H1 (cell line): Measurements from ENCODE around the gene ZNF586. TPM values are rescaled to one million over a fixed set of nuclear protein-coding genes. Genes with fewer than 3 reads are reported as not detected.
A peak's percentile ranks its signal among the peaks of the same experiment; 100 is the strongest.

Experiments
- BCL11A ChIP-seq, 2 experiments: IDR thresholded peaks; one replicate each; pipeline ENCODE4 v1.6.1; 2011; ENCODE audit warnings: low read depth in 2 of 2, low read length in 2 of 2, mild to moderate bottlenecking in 2 of 2
- BRCA1 ChIP-seq: IDR thresholded peaks from 2 replicates; pipeline ENCODE4 v1.6.1; 2012; ENCODE audit warnings: low read depth, low read length, improper control_type of control experiment
- CEBPB ChIP-seq: IDR thresholded peaks from 2 replicates; pipeline ENCODE4 v1.6.1; 2012; ENCODE audit warnings: low read depth, low read length
- CREB1 ChIP-seq: IDR thresholded peaks from 2 replicates; pipeline ENCODE4 v1.6.1; 2012; ENCODE audit warnings: inconsistent platforms
- EZH2 ChIP-seq: fragments of 200-600 bp; sonication (generic); IDR thresholded peaks from 2 replicates; pipeline ENCODE4 v1.7.1; 2012; ENCODE audit warnings: low read depth, mild to moderate bottlenecking, moderate library complexity, low read length, inconsistent platforms; ENCODE audit not compliant: severe bottlenecking
- GTF2F1 ChIP-seq: IDR thresholded peaks from 2 replicates; pipeline ENCODE4 v1.6.1; 2012; ENCODE audit warnings: low read depth, low read length, improper control_type of control experiment, borderline replicate concordance
- MAFK ChIP-seq: IDR thresholded peaks from 2 replicates; pipeline ENCODE4 v1.6.1; 2012; ENCODE audit warnings: low read depth, mild to moderate bottlenecking, improper control_type of control experiment, low read length
- MAX ChIP-seq: IDR thresholded peaks from 2 replicates; pipeline ENCODE4 v1.6.1; 2012; ENCODE audit warnings: inconsistent platforms
- NRF1 ChIP-seq: IDR thresholded peaks from 2 replicates; pipeline ENCODE4 v1.6.1; 2011; ENCODE audit warnings: mild to moderate bottlenecking, low read depth, low read length, improper control_type of control experiment
- RAD21 ChIP-seq, 2 experiments: IDR thresholded peaks in 1 of 2; conservative IDR thresholded peaks in 1 of 2; 2 replicates each; pipeline ENCODE4 v1.6.1; 2011; ENCODE audit warnings: low read depth in 2 of 2, low read length in 2 of 2, improper control_type of control experiment in 1 of 2, inconsistent platforms in 1 of 2, mild to moderate bottlenecking in 1 of 2, moderate library complexity in 1 of 2
- RNF2 ChIP-seq: fragments of 200-900, 300-1000 bp; sonication (generic); IDR thresholded peaks from 2 replicates; pipeline ENCODE4 v1.7.1; 2016; ENCODE audit warnings: borderline replicate concordance, low read depth, mild to moderate bottlenecking, antibody characterized with exemption, low read length; ENCODE audit not compliant: poor library complexity, severe bottlenecking; ENCODE audit errors: missing control alignments
- SAP30 ChIP-seq: fragments of 300-600 bp; sonication (generic); IDR thresholded peaks from 2 replicates; pipeline ENCODE4 v1.7.1; 2012; ENCODE audit warnings: low read length, moderate library complexity, mild to moderate bottlenecking, inconsistent platforms; ENCODE audit not compliant: insufficient read depth, insufficient replicate concordance
- SP2 ChIP-seq: IDR thresholded peaks from 2 replicates; pipeline ENCODE4 v1.6.1; 2012; ENCODE audit warnings: mild to moderate bottlenecking, low read length, inconsistent platforms
- SP4 ChIP-seq: IDR thresholded peaks from 2 replicates; pipeline ENCODE4 v1.6.1; 2012; ENCODE audit warnings: low read length, inconsistent platforms
- TAF1 ChIP-seq: IDR thresholded peaks from 2 replicates; pipeline ENCODE4 v1.6.1; 2011; ENCODE audit warnings: mild to moderate bottlenecking, low read depth, low read length
- USF2 ChIP-seq: IDR thresholded peaks from 2 replicates; pipeline ENCODE4 v1.6.1; 2011; ENCODE audit warnings: low read length, improper control_type of control experiment
- polyA plus RNA-seq, 7 experiments: library from polyadenylated mRNA; depleted of rRNA in 3 of 7; stranded (reverse) in 5 of 7; unstranded in 2 of 7; fragments of >200 nt in 5 of 7; fragments of 200-250 nt in 2 of 7; gene quantifications; 1 replicate in 5 of 7; 2 replicates in 1 of 7; 4 replicates in 1 of 7; pipeline versions ENCODE4 v1.2.1 to v1.2.3, GENCODE V29; 2011 to 2013; ENCODE audit warnings: missing spikeins in 2 of 7, mixed read lengths in 2 of 7
- total RNA-seq: library from RNA; stranded (reverse); fragmentation: NEBNext Ultra II Directional; extraction: Animal tissue kit (Norgen Biotek cat#: 25700); gene quantifications from 2 replicates; pipeline ENCODE4 v1.2.1, GENCODE V29; 2021
- TF ChIP-seq, protein P1 (sequence below): IDR thresholded peaks from 2 replicates; pipeline ENCODE4 v1.6.1; 2012; ENCODE audit warnings: inconsistent platforms

Gene ZNF586
- total and polyA plus RNA-seq, 2 of the 8 experiments (the other 6 are each of a cell fraction or from before 2014, with no cell fraction given) = 8.1 to 15.5 TPM

DNA sequence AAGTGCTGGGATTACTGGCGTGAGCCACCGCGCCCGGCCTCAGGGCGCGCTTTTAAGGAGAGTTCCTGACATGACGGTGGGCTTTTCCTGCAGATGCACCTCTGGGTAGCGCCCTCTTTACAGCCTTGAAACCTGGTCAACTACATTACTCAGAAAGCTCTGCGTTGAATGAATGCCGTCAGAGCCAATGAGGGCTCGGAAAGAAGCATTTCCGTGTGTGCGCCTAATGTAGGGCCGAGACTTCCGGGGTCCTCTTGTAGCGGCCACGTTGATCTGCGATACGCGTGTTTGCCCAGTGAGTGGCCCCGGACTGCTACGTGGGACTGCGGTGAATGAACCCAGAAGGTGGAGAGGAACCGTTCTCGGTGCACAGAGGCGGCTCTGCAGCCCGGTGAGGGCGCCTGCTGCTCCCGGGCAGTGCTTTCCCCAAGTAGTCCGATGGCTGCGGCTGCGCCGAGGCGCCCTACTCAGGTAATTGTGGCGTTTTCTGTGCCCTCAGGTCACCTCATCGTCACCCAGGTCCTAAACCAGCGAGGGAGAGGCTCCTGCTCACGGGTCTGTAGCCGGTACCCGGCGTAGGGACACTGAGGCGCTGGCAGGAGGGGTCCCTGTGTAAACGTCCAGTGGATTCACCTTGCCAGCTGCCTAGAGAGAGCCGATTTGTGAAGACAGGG is 50.1 kb downstream of the ZNF586 start (continued):
- TF ChIP-seq RAD21 (IDR thresholded peaks at IDR 0.05 in 1 of 2, conservative IDR thresholded peaks at IDR 0.05 in 1 of 2; ENCODE audit: low read depth in 2 of 2, low read length in 2 of 2) = no peak
- TF ChIP-seq RNF2 = no peak
- TF ChIP-seq BRCA1 = no peak
- no peak for TF ChIP-seq USF2
- TF ChIP-seq CREB1 = peak; percentile 58; the same call in 1 of the 2 replicates
- peak; percentile 71 for TF ChIP-seq MAX
- no peak for TF ChIP-seq GTF2F1
- peak; percentile 38; the same call in 1 of the 2 replicates for TF ChIP-seq SP2
- no peak for TF ChIP-seq BCL11A (IDR thresholded peaks at IDR 0.05; ENCODE audit: low read depth in 2 of 2, low read length in 2 of 2)
- TF ChIP-seq MAFK = no peak
- no peak for TF ChIP-seq NRF1
- peak; percentile 69 for TF ChIP-seq TAF1
- no peak for TF ChIP-seq EZH2
- TF ChIP-seq CEBPB = no peak
- no peak for TF ChIP-seq SAP30
- TF ChIP-seq, protein P1, sequence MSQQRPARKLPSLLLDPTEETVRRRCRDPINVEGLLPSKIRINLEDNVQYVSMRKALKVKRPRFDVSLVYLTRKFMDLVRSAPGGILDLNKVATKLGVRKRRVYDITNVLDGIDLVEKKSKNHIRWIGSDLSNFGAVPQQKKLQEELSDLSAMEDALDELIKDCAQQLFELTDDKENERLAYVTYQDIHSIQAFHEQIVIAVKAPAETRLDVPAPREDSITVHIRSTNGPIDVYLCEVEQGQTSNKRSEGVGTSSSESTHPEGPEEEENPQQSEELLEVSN = no peak
- TF ChIP-seq SP4 = no peak
